GM12891 (cell line): Measurements from ENCODE around the gene GRM4.

ENCODE experiments used
- PAX5 ChIP-seq: IDR thresholded peaks from 2 replicates; pipeline ENCODE4 v1.6.1; 2011; ENCODE audit warnings: low read length, moderate library complexity, mild to moderate bottlenecking; ENCODE audit not compliant: insufficient read depth, severe bottlenecking
- POLR2A ChIP-seq: IDR thresholded peaks from 2 replicates; pipeline ENCODE4 v1.6.1; 2011; ENCODE audit warnings: low read depth, low read length, control low read depth
- POLR2AphosphoS5 ChIP-seq: IDR thresholded peaks from 2 replicates; pipeline ENCODE4 v1.6.1; 2011; ENCODE audit warnings: low read depth, low read length, control low read depth
- POU2F2 ChIP-seq: IDR thresholded peaks from 2 replicates; pipeline ENCODE4 v1.6.1; 2011; ENCODE audit warnings: low read depth, mild to moderate bottlenecking, control low read depth, low read length, moderate library complexity
- SPI1 ChIP-seq: IDR thresholded peaks from 2 replicates; pipeline ENCODE4 v1.6.1; 2011; ENCODE audit warnings: low read depth, low read length, control low read depth
- TAF1 ChIP-seq: IDR thresholded peaks from 2 replicates; pipeline ENCODE4 v1.6.1; 2011; ENCODE audit warnings: low read depth, low read length, control low read depth

DNA sequence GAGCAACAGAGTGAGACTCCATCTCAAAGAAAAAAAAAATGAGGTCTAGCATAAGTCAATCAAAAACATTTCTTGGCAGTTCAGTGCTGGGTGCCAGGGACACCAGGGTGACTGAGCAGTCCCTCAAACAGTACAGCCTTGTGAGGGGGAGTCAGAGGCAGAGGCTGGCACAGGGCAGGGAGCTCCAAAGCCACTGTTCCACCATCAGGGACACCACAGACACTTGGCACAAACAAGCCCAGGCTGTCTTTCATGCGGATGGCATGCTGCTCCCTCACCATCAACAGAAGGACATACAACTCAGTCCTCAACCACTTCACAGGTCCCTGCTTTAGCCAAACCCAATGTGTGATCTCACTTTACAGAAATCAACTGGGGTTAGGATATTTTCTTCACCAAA, 36.0 kb upstream of the GRM4 start:
- TF ChIP-seq POLR2AphosphoS5 = no peak
- TF ChIP-seq POLR2A = no peak
- TF ChIP-seq PAX5 = no peak
- no peak for TF ChIP-seq SPI1
- TF ChIP-seq TAF1 = no peak
- TF ChIP-seq POU2F2 = no peak
